Activated naive CD8-positive, alpha-beta T cell treated with anti-CD3 and anti-CD28 coated beads for 36 hours (primary cell): Measurements from ENCODE around the gene THAP8. TPM values are rescaled to one million over a fixed set of nuclear protein-coding genes. Genes with fewer than 3 reads are reported as not detected.

Experiments used
- total RNA-seq, 2 experiments: library from RNA; stranded (reverse); gene quantifications; one replicate each; pipeline ENCODE4 v1.2.3, GENCODE V29; 2021

Gene THAP8
- total RNA-seq, 2 experiments from 2014 or later = 2.4 to 2.7 TPM

Other genes starting within 250 kb of the THAP8 start
- not detected for gene PRODH2, start 241.4 kb downstream of the THAP8 start, total RNA-seq
- under 1 TPM; 0.36 to 0.49 TPM for gene NPHS1, start 201.8 kb downstream of the THAP8 start, total RNA-seq
- 1 to 10 TPM; 2.3 to 2.4 TPM for gene KIRREL2, start 197.4 kb downstream of the THAP8 start, total RNA-seq
- under 1 TPM; 0.68 to 0.88 TPM for gene APLP1, start 185.7 kb downstream of the THAP8 start, total RNA-seq
- 10 to 100 TPM; 72.2 to 73.7 TPM for gene NFKBID, start 153.7 kb downstream of the THAP8 start, total RNA-seq
- gene HCST, start 151.8 kb downstream of the THAP8 start, total RNA-seq = 10 to 100 TPM; 44.9 to 53.8 TPM
- not detected for gene TYROBP, start 146.0 kb downstream of the THAP8 start, total RNA-seq
- gene LRFN3, start 117.9 kb downstream of the THAP8 start, total RNA-seq = 1 to 10 TPM; 5.8 to 7.1 TPM
- gene SDHAF1, start 59.1 kb downstream of the THAP8 start, total RNA-seq = 10 to 100 TPM; 22.6 to 23.1 TPM
- 1 to 10 TPM in 1 of 2 experiments, under 1 TPM in 1; 0.99 to 1.8 TPM for gene SYNE4, start 45.5 kb downstream of the THAP8 start, total RNA-seq
- 10 to 100 TPM; 35.0 to 35.5 TPM for gene ALKBH6, start 40.1 kb downstream of the THAP8 start, total RNA-seq
- gene CLIP3, start 21.4 kb downstream of the THAP8 start, total RNA-seq = under 1 TPM; 0.25 to 0.60 TPM
- 10 to 100 TPM; 19.1 to 20.4 TPM for gene WDR62, start 612 bp upstream of the THAP8 start, total RNA-seq
- gene OVOL3, start 56.9 kb upstream of the THAP8 start, total RNA-seq = not detected
- gene POLR2I, start 60.6 kb upstream of the THAP8 start, total RNA-seq = 10 to 100 TPM; 93.4 to 94.0 TPM
- gene TBCB, start 61.2 kb upstream of the THAP8 start, total RNA-seq = 10 to 100 TPM; 89.2 to 91.1 TPM
- gene CAPNS1, start 85.8 kb upstream of the THAP8 start, total RNA-seq = 100 to 1,000 TPM; 292 to 307 TPM
- not detected for gene COX7A1, start 98.2 kb upstream of the THAP8 start, total RNA-seq
- 1 to 10 TPM; 1.7 to 2.1 TPM for gene ZNF565, start 160.4 kb upstream of the THAP8 start, total RNA-seq
- gene ZNF146, start 160.8 kb upstream of the THAP8 start, total RNA-seq = 100 to 1,000 TPM; 116 to 120 TPM